ENCODE measurements around the gene LIPE.

Gene LIPE

DNA sequence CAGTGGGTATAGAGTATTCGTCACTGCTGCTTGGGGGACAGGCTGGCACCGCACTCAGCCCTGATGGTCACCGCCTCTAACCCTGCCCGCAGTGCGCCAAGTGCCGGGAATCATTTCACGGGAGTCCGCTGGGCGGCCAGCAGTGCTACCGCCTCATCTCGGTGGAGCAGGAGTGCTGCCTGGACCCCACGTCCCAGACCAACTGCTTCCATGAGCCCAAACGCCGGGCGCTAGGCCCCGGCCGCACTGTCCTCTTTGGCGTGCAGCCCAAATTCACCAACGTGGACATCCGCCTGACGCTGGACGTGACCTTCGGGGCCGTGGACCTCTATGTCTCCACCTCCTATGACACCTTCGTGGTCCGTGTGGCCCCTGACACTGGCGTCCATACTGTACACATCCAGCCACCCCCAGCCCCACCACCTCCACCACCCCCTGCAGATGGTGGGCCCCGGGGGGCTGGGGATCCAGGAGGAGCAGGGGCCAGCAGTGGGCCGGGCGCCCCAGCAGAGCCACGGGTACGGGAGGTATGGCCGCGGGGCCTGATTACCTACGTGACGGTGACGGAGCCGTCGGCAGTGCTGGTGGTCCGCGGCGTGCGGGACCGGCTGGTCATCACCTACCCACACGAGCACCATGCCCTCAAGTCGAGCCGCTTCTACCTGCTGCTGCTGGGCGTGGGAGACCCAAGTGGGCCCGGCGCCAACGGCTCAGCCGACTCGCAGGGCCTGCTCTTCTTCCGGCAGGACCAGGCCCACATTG, 51.6 kb downstream of the LIPE start:
- DNase-seq, result no peak

DNA sequence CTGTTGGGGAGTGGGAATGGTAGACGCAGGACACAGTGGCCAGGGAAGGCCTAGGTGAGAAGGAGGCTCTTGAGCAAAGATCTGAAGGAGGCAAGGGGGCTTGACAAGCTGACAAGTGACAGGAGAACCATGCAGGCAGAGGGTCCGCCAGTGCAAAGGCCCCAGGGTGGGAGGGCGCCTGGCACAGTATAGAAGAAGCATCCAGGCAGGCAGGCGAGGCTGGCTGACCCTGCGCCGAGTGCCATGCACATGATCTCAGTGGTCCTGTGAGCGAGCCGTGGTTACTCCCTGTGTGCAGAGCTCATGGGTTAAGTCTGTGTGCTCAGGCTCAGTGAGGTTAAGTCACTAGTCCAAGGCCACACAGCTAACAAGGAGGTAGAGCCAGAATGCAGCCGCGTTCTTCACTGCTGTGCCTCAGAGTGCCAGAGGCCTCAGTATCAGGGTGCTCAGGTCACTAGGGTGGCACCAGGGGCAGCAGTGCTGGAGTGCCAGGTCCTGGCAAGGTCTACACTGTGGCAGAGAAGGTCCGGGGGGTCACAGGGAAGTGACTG, 52.3 kb downstream of the LIPE start:
- DNase-seq, result no peak

GRCh38 chr19:42370626-42371175, 56.5 kb downstream of the LIPE start:
- DNase-seq, result no peak

- peak; percentile 26 for DNase-seq
Observed at GRCh38 chr19:42370068-42370520, 57.1 kb downstream of the LIPE start.

- no peak for DNase-seq
Observed at GRCh38 chr19:42369433-42370067, 57.6 kb downstream of the LIPE start.

- no peak for DNase-seq
Observed at GRCh38 chr19:42368765-42369164, 58.4 kb downstream of the LIPE start.

- no peak for DNase-seq
Observed at GRCh38 chr19:42368360-42368759, 58.8 kb downstream of the LIPE start.

GRCh38 chr19:42367929-42368328, 59.3 kb downstream of the LIPE start:
- DNase-seq, result no peak

DNA sequence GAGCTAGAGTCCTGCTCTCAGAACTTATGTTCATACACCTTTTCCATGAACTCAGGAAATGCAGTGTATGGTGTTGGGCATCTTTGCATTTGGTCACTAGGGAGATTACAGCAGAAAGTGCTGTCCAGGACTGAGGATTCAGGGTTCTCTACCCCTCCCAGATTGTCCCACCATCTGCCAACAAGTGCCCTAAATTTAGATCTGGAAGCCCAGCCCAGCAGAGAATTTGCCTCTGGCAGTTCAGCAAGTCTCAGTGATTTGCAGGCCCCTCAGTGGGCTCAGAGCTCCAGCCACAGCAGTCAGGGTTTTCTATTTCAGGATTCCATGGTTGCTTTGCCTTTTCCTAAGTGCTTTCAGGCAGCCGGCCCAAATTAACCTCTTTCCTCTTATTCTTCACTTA, 60.5 kb downstream of the LIPE start:
- no peak for DNase-seq

- DNase-seq, result no peak
Observed at GRCh38 chr19:42363614-42364346, 63.4 kb downstream of the LIPE start.

DNA sequence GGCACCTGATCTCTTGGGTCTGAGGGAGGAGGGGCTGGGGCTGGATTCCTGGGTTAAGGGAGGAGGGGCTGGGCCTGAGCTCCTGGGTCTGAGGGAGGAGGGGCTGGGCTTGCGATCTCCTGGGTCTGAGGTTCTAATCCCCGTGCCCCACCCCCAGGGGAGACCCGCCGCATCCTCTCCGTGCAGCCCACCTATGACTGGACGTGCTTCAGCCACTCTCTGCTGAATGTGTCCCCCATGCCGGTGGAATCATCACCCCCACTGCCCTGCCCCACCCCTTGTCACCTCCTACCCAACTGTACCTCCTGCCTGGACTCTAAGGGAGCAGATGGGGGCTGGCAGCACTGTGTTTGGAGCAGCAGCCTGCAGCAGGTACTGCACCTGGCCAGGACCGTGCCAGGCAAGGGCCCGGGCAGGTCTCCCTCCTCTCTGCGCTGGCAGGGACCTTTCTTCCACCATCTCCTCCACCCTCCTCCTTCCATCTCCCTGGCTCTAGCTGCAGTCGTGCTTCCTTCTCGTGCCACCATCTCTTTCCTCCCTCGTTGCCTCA, 64.2 kb downstream of the LIPE start:
- no peak for DNase-seq

- DNase-seq, result no peak
Observed at GRCh38 chr19:42362342-42362741, 64.8 kb downstream of the LIPE start.

- no peak for DNase-seq
Observed at GRCh38 chr19:42361545-42361910, 65.7 kb downstream of the LIPE start.

- no peak for DNase-seq
Observed at GRCh38 chr19:42360787-42361544, 66.2 kb downstream of the LIPE start.

- no peak for DNase-seq
Observed at GRCh38 chr19:42357290-42357689, 69.9 kb downstream of the LIPE start.

DNA sequence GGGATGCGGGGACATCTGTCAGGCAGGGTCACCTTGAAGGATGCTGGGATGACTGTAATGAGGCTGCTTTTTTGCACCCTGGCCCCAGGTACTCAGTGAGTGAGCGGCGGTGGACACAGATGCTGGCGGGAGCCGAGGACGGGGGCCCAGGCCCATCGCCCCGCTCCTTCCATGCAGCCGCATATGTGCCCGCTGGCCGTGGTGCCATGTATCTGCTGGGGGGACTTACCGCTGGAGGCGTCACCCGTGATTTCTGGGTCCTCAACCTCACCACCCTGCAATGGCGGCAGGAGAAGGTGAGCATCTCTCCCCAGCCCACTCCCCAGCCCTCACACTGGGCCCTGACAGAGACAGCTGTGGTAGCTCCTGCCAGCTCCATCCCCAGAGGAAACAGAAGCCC, 70.5 kb downstream of the LIPE start:
- no peak for DNase-seq

- DNase-seq, result no peak
Observed at GRCh38 chr19:42355896-42356295, 71.3 kb downstream of the LIPE start.

- no peak for DNase-seq
Observed at GRCh38 chr19:42353341-42354015, 73.7 kb downstream of the LIPE start.

DNA sequence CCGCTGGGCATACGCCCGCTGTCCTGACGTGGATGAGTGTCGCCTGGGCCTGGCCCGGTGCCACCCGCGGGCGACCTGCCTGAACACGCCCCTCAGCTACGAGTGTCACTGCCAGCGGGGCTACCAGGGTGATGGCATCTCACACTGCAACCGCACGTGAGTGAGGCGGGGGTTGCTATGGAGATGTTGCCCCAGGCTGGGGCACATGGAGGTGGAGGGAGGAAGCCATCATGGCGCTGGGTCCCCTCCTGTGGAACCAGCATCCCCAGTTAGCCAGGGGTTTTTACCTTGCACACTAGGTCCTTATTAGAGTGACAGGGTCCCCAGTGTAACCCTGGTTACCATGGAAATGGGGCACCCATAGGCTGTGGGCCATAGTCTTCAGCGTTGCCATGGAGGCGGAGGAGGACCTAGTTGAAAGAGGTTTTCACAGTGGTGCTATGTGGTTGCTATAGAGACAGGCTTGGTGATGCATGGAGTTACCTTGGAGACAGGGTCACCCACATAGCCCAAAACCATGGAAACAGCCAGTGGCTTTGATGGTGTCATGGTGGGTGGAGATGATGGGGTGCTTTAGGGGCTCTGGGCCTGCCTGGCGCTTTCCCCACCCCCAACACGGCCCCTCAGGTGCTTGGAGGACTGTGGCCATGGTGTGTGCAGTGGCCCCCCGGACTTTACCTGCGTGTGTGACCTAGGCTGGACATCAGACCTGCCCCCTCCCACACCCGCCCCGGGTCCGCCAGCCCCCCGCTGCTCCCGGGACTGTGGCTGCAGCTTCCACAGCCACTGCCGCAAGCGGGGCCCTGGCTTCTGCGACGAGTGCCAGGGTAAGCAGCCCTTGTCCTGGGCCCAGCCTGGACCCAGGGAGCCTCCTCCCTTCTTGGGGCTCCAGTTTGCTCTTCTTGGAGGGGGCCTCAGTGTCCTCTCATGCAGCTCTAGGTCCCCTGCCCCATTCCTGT, 74.6 kb downstream of the LIPE start:
- no peak for DNase-seq

All from NCI-H774 (cell line).